ENCODE results near the gene ADSS2. TPM values are rescaled to one million over a fixed set of nuclear protein-coding genes. Genes with fewer than 3 reads are reported as not detected.

The ADSS2 gene
- total RNA-seq, 2 donors from 2014 or later, result 7.9 to 9.6 TPM

- Histone ChIP-seq H3K36me3 (no peaks in the 10 kb centered on the region), H3K27ac (no peak overlapping the region), H3K4me3 (no peak overlapping the region), H3K27me3 (no peaks in the 10 kb centered on the region), H3K4me1 (peaks cover 0 to 6% of the 10 kb centered on the region in 2 donors), H3K9me3 (no peaks in the 10 kb centered on the region)
- TF ChIP-seq CTCF (IDR thresholded peaks at IDR 0.05), result no peak
- DNase-seq (ENCODE audit: low spot score), result no peak
Measured at GRCh38 chr1:244456586-244456985, 4.9 kb upstream of the ADSS2 start.

GRCh38 chr1:244454412-244454811 is 2.7 kb upstream of the ADSS2 start:
- no peak overlapping the region for H3K4me3 ChIP-seq
- no peaks in the 10 kb centered on the region for H3K36me3 ChIP-seq
- DNase-seq (ENCODE audit: low spot score), result no peak
- H3K4me1 ChIP-seq, result peaks cover 0 to 13% of the 10 kb centered on the region in 2 donors
- no peak overlapping the region for H3K27ac ChIP-seq
- H3K27me3 ChIP-seq, result no peaks in the 10 kb centered on the region
- H3K9me3 ChIP-seq, result no peaks in the 10 kb centered on the region
- no peak for TF ChIP-seq CTCF (IDR thresholded peaks at IDR 0.05)

GRCh38 chr1:244451951-244452795 is 464 bp upstream of the ADSS2 start:
- DNase-seq (ENCODE audit: low spot score), result peak; percentile 99
- peak in 1 of 2 donors; percentile 54 for TF ChIP-seq CTCF (IDR thresholded peaks at IDR 0.05)
- no peaks in the 10 kb centered on the region for H3K27me3 ChIP-seq
- H3K27ac ChIP-seq, result peak overlapping the region; percentile 92 to 97
- H3K9me3 ChIP-seq, result no peaks in the 10 kb centered on the region
- peaks cover 0 to 13% of the 10 kb centered on the region in 2 donors for H3K4me1 ChIP-seq
- no peaks in the 10 kb centered on the region for H3K36me3 ChIP-seq
- peak overlapping the region; percentile 60 to 90 for H3K4me3 ChIP-seq

GRCh38 chr1:244450597-244451538 is 841 bp downstream of the ADSS2 start:
- H3K27me3 ChIP-seq, result no peaks in the 10 kb centered on the region
- peak overlapping the region; percentile 60 to 90 for H3K4me3 ChIP-seq
- peak overlapping the region; percentile 92 to 97 for H3K27ac ChIP-seq
- no peaks in the 10 kb centered on the region for H3K36me3 ChIP-seq
- H3K4me1 ChIP-seq, result peaks cover 0 to 15% of the 10 kb centered on the region in 2 donors
- no peak for TF ChIP-seq CTCF (IDR thresholded peaks at IDR 0.05)
- no peaks in the 10 kb centered on the region for H3K9me3 ChIP-seq
- peak; percentile 63 for DNase-seq (ENCODE audit: low spot score)

GRCh38 chr1:244449936-244450508 is 1.7 kb downstream of the ADSS2 start:
- Histone ChIP-seq H3K27ac (peak overlapping the region in 1 of 2 donors; percentile 97), H3K9me3 (no peaks in the 10 kb centered on the region), H3K4me3 (peak overlapping the region in 1 of 2 donors; percentile 90), H3K36me3 (no peaks in the 10 kb centered on the region), H3K4me1 (peaks cover 0 to 23% of the 10 kb centered on the region in 2 donors), H3K27me3 (no peaks in the 10 kb centered on the region)
- TF ChIP-seq CTCF (IDR thresholded peaks at IDR 0.05), result no peak
- DNase-seq (ENCODE audit: low spot score), result no peak

All from right atrium auricular region (tissue), 2 donors.